HG03097 (cell line): ENCODE results near the gene KCNE4.
"Not testable (repeated sequence)": the region's sequence is repeated elsewhere in the genome, so short reads cannot be mapped to it uniquely, and the experiment has no call there.

Experiments used
- ATAC-seq: cut with Tn5 transposase; IDR thresholded peaks from one replicate; pipeline ENCODE4 v1.9.1; 2021; ENCODE audit not compliant: unreplicated experiment, low FRiP score

Gene KCNE4

DNA sequence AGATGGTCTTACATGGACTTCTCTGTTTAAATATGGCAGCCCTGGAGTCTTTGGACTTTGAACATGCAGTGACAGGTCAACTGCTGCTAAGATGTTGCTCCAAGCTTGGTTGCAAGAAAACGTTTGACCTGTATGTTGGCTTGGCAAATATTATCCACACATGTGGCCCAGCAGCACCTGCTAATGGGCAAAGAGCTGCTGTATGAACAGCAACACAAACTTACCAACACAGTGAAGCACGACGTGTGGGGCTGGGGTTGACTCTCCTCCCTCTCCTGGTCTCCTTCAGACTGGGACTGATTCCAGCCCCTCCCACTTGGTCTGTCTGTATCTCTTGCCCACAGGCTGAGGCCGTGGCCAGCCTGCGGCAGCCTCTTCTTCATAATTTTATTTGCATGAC is 3.8 kb downstream of the KCNE4 start:
- no peak for ATAC-seq

DNA sequence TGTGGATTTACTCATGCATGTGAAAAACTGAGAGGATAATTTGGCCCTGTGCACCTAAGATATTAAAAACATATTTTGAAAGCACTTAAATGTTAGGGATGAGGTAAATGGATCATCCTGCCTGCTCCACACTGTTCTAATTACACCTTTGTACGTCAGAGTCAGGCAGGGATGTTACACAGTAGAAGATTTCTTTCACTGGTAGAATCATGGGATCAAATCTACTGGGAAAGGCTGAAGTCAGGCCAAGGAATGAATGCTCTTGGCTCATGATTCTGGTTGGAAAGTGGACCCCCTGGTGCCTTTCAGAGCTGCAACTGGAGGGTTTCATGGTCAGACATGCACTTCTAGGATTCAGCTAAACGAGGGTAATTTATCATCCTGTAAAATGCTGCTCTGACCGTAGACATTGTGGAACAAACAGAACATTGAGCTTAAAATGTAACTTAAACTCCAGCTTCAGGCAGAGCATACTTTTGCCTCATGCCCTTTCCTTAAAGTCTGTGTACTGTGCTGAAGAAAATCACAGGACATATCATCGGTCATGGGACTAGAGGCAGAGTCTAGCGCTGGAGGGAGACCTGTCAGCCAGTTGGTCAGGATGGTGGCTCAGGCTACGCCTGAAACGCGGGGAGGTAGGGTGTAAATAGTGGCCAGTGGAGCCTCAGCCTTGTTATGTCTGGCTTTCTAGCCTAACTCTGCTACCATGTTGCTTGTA is 4.9 kb downstream of the KCNE4 start:
- no peak for ATAC-seq

DNA sequence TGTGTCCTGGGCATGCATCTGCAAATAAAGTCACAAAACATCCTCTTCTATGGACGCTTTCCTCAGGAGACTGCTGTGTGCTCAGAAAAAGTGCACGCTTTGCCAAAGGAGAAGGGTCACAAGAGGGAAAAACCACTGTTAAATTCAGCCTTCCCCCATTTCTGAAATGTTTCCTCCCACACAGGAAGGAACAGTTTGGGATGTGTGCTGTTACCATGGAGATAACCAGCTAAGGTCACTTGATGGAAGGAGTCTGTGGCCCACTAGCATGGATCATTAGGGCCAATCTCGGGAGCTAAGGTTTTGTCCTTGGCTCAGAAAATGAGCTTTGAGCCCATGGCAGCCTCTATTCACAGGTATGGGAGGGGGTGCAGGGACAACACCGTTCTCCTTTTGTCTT is 5.6 kb downstream of the KCNE4 start:
- no peak for ATAC-seq

DNA sequence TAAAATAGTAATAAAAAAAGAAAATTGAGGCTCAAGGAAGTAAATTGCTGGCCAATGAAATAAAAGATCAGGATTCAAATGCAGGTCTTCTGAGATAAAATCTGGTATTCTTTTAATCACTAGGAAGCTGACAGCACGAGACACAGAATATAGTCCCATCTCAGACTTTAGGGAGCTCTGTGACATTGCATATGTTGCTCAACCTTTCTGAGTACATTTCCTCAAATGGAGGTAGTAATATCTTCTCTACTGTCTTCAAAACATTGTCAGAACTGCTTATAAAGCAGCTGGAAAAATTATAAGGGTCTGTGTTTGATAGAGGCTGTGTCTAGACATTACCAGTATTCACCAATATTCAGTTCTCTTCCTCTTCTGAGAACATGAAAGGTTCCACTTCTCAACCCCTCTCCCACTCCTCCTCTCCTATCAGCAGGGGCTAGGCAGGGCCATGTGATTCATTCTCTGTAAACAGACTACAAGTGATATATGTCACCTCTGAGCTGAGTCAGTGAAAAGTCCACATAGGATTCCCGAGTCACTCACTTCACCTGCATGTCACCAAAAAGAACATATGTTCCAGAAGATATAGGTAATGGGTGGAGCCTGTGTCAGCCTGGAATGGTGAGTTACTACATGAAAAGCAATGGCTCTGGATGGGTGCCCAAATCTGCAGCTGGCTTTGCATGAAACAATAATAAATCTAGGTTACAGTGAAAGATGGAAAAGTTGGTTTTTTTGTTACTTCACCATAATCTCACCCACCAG is 7.1 kb downstream of the KCNE4 start:
- ATAC-seq = no peak

DNA sequence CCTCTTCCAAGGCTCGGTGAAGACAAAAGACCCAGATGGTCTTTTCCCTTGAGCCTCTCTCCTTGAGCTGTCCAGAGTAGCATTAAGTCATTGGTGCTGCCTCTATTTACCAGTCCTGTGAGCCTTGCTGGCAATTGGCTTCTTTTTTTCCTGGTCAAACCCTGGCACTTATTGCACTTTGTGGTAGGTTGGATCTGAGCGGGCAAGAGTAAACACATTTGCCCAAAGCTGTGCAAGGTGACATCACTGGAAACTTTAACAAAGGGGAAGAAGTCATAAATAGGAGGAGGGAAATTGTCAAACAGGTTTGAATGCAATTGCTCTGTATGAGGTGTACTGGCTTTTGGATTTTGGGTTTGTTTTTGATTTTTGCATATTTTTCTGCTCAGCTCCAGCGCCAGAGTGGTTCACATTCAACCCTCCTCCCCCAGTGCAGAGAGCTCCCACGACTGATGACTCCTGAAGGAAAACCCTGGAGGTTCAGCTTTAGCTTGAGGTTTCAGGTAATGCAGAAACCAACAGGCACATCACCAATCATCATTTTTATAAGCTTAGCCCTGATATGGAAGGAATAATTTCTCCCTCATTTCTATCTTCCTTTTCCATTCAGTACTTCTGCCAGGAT is 8.3 kb downstream of the KCNE4 start:
- ATAC-seq = no peak

DNA sequence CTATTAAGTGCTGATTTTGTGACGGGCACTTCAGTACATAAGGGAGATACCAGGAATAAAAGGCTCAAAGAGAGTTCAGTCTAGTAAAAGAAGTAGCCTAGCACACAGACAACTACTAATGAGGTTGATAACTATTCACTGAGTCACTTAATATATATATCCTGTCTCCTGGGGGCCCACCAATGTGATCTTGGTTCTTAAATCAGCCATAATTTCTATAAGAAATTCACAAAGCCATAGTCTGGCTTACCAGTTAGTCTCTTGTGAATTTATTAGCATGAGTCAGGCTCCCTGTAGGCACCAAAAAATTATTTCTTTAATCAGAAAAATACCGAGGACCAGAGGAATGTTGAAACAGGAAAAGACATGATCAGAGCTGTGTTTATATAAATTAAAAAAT is 10.4 kb downstream of the KCNE4 start:
- ATAC-seq = no peak

DNA sequence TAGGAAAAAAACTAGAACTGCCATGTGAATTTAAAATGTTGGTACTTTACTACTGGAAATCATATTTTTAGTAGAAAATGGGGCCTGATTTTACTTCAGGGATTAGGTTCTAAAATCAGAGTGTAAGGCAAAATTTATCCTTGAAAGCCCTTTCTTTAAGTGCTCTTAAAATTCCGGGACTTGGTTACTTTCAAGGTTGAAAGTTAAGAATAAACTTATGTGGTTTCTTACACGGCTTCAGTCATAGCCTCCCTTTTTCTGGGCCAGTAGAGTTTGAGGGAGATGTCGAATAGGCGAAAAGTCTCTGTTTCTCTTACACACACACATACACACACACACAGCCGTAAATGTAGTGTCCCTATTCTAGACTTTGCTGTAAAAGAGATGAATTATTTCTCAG is 13.1 kb downstream of the KCNE4 start:
- ATAC-seq = no peak

DNA sequence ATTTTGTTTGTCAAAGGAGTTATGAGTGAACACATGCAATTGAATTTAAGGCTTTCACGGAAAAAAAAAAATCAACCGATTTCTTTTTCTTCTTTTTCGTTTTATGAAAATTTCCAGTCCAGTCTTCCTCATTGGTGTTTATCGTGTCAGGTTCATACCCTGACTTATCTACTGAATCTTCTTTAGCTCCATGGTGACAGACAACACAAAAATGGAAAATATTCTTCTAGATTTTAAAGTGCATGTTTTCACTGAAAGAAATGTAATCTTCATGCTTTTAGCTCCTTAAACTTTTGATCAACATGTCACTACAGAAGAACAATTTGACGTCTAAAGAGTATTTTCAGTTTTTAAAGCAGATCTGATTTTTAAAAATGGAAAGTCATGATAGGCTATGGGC is 14.7 kb downstream of the KCNE4 start:
- no peak for ATAC-seq

DNA sequence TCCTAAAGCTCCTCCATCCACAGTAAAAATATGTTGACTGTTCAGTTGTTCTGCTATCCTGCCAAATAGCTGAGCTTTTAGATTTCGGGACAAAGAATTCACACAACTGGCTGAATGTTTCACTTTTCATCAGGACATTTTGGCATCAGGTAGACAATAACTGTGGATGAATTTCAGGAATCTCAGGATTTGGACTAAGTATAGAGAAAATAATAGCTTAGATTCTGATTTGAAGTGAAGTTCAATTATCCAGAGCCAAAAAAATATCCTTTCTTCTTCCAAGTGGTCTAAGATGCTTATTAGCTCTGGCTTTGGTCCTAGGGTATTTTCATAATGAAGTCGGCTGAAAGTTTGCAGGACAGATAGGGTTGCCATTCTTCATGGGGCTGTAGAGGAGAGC is 16.1 kb downstream of the KCNE4 start:
- ATAC-seq = no peak

DNA sequence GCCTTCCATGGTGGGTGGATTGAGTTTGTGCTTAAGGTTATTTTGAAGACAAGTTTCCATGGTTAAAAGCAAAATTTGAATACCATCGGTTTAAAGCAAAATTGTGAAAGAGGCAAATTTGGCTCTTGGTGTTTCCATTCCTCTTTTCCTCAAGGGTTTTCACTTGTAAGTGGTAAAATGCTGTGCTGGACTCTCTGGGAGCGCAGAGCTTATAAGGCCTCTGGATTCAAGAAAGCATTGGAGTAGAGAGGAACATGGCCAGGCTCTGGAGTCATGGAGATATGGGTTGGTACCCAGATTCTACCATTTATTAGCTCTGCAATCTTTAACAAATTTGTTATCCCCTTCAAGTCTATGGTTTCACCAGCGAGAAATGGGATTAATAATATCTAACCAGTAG is 17.5 kb downstream of the KCNE4 start:
- no peak for ATAC-seq

DNA sequence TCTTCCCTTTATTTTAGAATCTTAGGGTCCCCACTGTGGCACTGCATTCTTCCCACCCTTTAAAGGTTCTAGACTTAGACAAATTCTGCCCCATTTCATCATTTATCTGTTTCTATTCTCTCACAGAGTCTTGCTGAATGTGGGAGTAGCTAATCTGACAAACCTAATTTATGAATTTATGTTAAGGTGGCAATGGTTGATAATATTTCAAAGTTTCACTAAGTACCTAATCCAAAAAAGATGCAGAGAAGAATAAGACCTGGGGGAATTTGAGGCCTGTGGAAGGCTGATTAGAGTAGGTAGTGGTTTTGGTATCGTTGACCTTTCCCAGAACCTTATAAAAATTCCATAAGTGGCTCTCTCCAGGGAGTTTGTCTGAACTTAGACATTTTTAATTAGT is 18.0 kb downstream of the KCNE4 start:
- no peak for ATAC-seq

DNA sequence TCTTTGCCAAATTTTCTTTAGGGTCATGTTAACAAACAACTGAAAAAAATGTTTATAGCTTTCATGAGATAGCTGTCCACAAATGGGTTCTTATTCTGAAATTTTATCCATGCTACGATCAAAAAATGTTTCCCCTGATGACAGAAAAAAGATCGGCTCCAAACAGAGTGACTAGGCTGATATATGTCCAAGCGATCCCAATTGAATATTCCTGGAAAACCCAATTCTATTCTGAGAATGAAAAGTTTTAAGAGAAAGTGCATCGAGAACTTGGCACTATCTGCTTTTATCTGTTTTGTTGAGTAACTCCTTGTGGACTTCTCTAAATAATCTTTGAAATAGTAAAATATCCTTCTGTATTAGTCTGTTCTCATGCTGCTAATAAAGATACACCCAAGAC is 19.1 kb downstream of the KCNE4 start:
- no peak for ATAC-seq

DNA sequence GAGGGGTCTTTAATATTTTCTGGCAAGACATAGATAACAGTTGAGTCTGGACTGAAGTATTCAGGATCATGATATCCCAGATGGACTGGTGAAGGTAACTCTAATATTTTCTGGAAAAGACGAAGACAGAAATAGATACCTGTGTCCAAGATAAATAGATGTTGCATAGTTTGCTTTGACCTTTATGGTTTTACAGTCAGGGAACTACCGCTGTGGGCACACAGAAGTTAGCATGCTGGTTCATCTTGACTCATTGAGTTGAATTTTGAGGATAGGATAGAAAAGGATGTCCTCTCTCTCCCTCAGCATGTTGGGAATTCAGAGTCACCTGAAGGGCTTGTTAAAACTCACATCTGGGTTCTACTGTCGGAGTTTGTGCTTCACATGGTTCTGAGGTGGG is 20.8 kb downstream of the KCNE4 start:
- ATAC-seq = no peak

DNA sequence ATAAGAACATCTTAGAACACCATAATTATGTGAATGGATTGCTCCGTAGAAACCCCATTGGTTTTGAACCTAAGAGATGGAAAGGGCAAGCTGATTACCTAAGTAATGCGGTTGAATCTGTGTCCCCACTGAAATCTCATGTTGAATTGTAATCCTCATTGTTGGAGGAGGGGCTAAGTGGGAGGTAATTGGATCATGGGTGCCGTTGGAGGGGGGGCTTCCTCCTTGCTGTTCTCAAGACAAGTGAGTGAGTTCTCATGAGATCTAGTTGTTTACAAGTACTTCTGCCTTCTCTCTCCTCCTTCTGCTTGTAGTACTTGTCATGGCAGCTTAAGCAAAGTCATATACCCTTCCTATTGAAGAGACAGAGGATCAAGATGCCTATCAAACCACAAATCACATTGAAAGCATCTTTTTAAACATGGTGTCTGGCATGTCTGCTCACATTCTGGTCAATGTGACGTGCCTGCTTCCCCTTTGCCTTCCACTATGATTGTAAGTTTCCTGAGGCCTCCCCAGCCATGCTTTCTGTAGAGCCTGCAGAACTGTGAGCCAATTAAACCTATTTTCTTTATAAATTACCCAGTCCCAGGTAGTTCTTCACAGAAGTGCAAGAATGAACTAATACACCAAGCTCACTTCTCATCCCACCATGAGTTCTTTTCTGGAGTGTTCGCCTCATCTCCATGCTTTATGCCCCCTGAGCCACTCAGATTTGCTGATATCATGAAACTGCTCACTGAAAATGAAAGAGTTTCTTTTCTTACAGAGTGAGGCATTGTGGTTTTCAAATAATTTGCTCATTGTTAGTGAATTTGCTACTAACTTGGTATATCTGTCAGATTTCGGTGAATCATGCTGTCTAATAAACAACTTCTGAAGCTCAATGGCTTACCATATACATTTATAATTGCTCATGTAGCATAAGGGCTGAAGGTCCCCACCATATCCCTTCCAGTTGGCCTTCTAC is 23.6 kb downstream of the KCNE4 start:
- peak; percentile 89 for ATAC-seq

DNA sequence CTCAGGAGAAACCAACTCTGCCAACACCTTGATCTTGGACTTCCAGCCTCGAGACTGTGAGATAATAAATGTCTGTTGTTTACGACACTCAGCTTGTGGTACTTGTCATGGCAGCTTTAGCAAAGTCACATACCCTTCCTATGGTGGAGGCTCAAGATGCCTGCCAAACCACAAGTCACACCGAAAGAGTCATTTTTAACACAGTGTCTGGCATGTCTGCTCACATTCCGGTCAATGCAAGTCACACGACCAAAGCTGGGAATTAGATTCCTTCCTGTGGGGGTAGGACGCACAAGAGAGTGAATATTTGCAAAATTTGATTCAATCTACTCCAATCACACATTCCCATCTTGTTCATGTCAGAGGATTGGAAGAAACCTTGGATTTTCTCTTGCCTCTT is 24.6 kb downstream of the KCNE4 start:
- ATAC-seq = no peak

DNA sequence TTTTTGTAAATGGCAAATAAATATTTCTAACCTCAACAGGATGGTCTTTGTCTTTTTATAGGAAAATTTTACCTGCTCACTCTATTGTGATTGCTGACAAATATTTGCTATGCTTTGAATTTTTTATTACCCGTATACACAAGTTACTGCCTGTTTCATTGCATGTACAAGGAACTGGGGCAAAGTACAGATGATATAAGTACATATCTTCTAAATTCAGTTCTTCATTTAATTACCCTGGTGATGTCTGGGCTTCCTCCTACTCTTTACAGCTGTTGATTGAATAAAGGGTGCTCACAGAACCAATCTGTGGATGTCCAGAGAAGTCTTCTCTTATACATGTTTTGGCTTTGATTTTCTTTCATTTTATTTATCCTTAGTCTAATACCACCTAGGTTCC is 26.5 kb downstream of the KCNE4 start:
- ATAC-seq = no peak

DNA sequence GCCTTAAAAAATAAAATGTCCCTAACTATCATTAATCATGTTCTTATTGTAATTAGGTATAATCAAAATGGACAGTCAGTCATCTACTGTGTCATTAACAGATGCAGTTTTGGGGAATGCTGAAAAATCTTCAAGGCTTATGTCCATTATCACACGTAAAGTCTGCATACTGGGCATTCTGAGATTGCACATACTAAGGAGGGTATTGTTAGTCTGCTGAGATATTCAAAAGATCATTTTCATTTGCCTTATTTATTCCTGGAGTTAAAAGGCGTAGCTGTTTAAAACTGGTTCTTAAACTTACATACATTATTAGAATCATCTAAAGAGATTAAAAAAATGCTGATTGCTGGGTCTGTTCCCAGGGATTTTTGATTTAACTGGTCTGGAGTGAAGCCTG is 27.4 kb downstream of the KCNE4 start:
- no peak for ATAC-seq

DNA sequence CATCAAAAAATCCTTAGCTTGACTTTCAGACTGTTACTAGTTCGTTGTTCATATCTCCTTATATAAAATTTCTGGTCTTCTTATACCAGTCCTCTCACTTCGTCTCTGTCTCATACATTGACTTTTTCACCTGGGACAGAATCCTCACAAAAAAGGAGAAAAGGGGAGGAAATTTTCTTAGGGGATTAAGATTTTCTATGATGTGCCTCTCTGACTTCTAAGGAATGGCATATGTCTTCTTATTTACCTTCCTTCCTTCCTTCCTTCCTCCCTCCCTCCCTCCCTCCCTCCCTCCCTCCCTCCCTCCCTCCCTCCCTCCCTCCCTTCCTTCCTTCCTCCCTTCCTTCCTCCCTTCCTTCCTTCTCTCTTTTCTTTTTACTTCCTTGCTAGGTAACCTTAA is 27.9 kb downstream of the KCNE4 start:
- ATAC-seq = no peak

DNA sequence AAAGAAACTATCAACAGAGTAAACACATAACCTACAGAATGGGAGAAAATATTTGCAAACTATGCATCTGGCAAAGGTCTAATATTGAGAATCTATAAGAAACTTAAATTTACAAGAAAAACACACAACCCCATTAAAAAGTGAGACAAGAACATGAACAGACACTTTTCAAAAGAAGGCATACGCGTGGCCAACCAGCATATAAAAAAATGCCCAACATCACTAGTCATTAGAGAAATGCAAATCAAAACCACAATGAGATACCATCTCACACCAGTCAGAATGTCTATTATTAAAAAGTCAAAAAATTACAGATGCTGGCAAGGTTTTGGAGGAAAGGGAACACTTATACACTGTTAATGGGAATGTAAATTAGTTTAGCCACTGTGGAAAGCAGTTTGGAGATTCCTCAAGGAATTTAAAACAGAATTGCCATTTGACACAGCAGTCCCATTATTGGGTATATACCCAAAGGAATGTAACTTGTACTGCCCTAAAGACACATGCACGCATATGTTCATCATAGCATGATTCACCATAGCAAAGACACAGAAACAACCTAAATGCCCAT is 28.9 kb downstream of the KCNE4 start:
- not testable (repeated sequence) for ATAC-seq

DNA sequence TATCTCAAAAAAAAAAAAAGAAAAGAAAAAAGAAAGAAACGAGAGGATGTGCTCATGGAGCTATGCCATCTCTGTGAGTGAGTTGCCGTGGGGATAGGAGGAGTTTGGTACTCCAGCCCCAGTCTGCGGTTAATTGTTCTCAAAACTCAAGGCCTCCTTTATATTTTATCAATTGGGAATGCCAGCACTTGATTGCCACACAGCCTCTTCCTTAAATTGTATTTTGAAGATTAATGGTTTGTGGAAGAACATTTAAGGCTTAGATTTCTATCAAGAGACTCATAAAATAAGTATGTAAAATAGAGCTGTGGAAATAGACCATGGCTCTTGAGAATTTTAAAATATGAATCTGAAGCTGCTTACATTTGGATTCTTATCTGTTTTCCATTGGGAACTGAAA is 29.8 kb downstream of the KCNE4 start:
- ATAC-seq = no peak
